A673 (cell line): ENCODE data around the gene FRMD4A. TPM values are rescaled to one million over a fixed set of nuclear protein-coding genes. Genes with fewer than 3 reads are reported as not detected.

ENCODE experiments used
- BruUV-seq: library from RNA; stranded (reverse); fragments of 400-500 nt; replicated peaks from 2 replicates; lab custom pipeline; 2021; lab: Mats Ljungman, UMichigan
- CTCF ChIA-PET: fragments of 300-600 bp; sonication (Branson Sonifier 250); formaldehyde crosslinking; loops from one replicate; lab custom pipeline; 2022; ENCODE audit warnings: antibody characterized with exemption; lab: Charles Lee
- POLR2A ChIA-PET: fragments of 300-600 bp; sonication (Branson Sonifier 250); formaldehyde crosslinking; loops from one replicate; lab custom pipeline; 2022; ENCODE audit warnings: antibody characterized with exemption; ENCODE audit not compliant: low non-redundant PET; lab: Charles Lee
- DNase-seq: peaks from one replicate; pipeline ENCODE4 v3.0.0-alpha.2; 2015; ENCODE audit warnings: low spot score
- H3K27ac ChIP-seq: fragments of 200-600 bp; sonication (generic); 2 replicates; pipeline ENCODE4 v1.5.1; 2016; ENCODE audit warnings: mixed run types, low read depth, mild to moderate bottlenecking, mixed read lengths, antibody characterized with exemption, low read length; ENCODE audit not compliant: poor library complexity, severe bottlenecking
- H3K27me3 ChIP-seq: fragments of 200-600 bp; sonication (generic); replicated peaks from 2 replicates; pipeline ENCODE4 v1.6.1; 2017; ENCODE audit warnings: mixed run types, low read depth, mild to moderate bottlenecking, mixed read lengths, antibody characterized with exemption, low read length; ENCODE audit not compliant: insufficient read depth, poor library complexity
- H3K36me3 ChIP-seq: fragments of 200-600 bp; sonication (generic); 2 replicates; pipeline ENCODE4 v1.6.1; 2016; ENCODE audit warnings: mixed run types, mild to moderate bottlenecking, mixed read lengths, antibody characterized with exemption, low read length; ENCODE audit not compliant: insufficient read depth, poor library complexity, severe bottlenecking
- H3K4me1 ChIP-seq: fragments of 200-600 bp; sonication (generic); 2 replicates; pipeline ENCODE4 v1.6.1; 2017; ENCODE audit warnings: mixed run types, mild to moderate bottlenecking, mixed read lengths, antibody characterized with exemption, low read length; ENCODE audit not compliant: insufficient read depth, poor library complexity, severe bottlenecking
- H3K4me3 ChIP-seq: fragments of 200-600 bp; sonication (generic); 2 replicates; pipeline ENCODE4 v1.5.1; 2016; ENCODE audit warnings: low read depth, mixed run types, mild to moderate bottlenecking, mixed read lengths, low read length; ENCODE audit not compliant: poor library complexity, severe bottlenecking
- H3K9me3 ChIP-seq: fragments of 200-600 bp; sonication (generic); 2 replicates; pipeline ENCODE4 v1.6.1; 2016; ENCODE audit warnings: mixed run types, low read depth, mild to moderate bottlenecking, mixed read lengths, antibody characterized with exemption, low read length; ENCODE audit not compliant: poor library complexity, severe bottlenecking
- CTCF ChIP-seq: fragments of 300-800, 200-600 bp; sonication (generic); conservative IDR thresholded peaks from 2 replicates; pipeline ENCODE4 v1.5.1; 2017; ENCODE audit warnings: low read depth, mild to moderate bottlenecking, antibody characterized with exemption, low read length, moderate library complexity, mixed read lengths
- EZH2 ChIP-seq: fragments of 200-600 bp; sonication (generic); IDR thresholded peaks from 2 replicates; pipeline ENCODE4 v1.6.1; 2017; ENCODE audit warnings: borderline replicate concordance, low read depth, mild to moderate bottlenecking, mixed read lengths, antibody characterized with exemption, low read length; ENCODE audit not compliant: poor library complexity, severe bottlenecking
- intact Hi-C: fragments of 100-400 bp; cut with micrococcal nuclease; formaldehyde crosslinking; loops from one replicate; pipeline ENCODE4 v1.10.0; 2022; ENCODE audit not compliant: unreplicated experiment
- total RNA-seq: library from RNA; stranded (reverse); gene quantifications from 2 replicates; pipeline ENCODE4 v1.2.3, GENCODE V29; 2021

The FRMD4A gene
- total RNA-seq, 1 experiment from 2014 or later = 26.3 TPM

- DNase-seq = no peak
- no TSS peak for BruUV-seq
- Histone ChIP-seq H3K27me3 (no peaks in the 10 kb centered on the region), H3K36me3 (no peaks in the 10 kb centered on the region), H3K27ac (no peak overlapping the region), H3K4me1 (no peaks in the 10 kb centered on the region), H3K9me3 (no peaks in the 10 kb centered on the region), H3K4me3 (no peak overlapping the region)
- intact Hi-C loops = no loop called here
- ChIA-PET POLR2A (no interaction called here), CTCF (no interaction called here)
- no peak for TF ChIP-seq EZH2
- no peak for TF ChIP-seq CTCF
Measured at GRCh38 chr10:13739183-13739582, 591.5 kb downstream of the FRMD4A start.

- intact Hi-C loops = no loop called here
- no TSS peak for BruUV-seq
- TF ChIP-seq EZH2 = no peak
- TF ChIP-seq CTCF = no peak
- Histone ChIP-seq H3K4me1 (no peaks in the 10 kb centered on the region), H3K9me3 (no peaks in the 10 kb centered on the region), H3K27ac (no peak overlapping the region), H3K27me3 (no peaks in the 10 kb centered on the region), H3K4me3 (no peak overlapping the region), H3K36me3 (no peaks in the 10 kb centered on the region)
- DNase-seq = no peak
- ChIA-PET CTCF (no interaction called here), POLR2A (no interaction called here)
Measured at GRCh38 chr10:13736506-13736905, 594.2 kb downstream of the FRMD4A start.

GRCh38 chr10:13734151-13734550, 596.6 kb downstream of the FRMD4A start:
- no peaks in the 10 kb centered on the region for H3K9me3 ChIP-seq
- intact Hi-C loops = no loop called here
- H3K4me3 ChIP-seq = no peak overlapping the region
- no peak overlapping the region for H3K27ac ChIP-seq
- no peaks in the 10 kb centered on the region for H3K36me3 ChIP-seq
- DNase-seq = no peak
- H3K4me1 ChIP-seq = peaks cover 13% of the 10 kb centered on the region
- TF ChIP-seq CTCF = no peak
- TF ChIP-seq EZH2 = no peak
- POLR2A ChIA-PET = no interaction called here
- no TSS peak for BruUV-seq
- CTCF ChIA-PET = no interaction called here
- H3K27me3 ChIP-seq = no peaks in the 10 kb centered on the region
